Activated naive CD4-positive, alpha-beta T cell treated with anti-CD3 and anti-CD28 coated beads, Interleukin-2, amount 10 ng/mL, durations not matched to agents 5 hours and 36 hours (primary cell): ENCODE measurements around the gene PRXL2B. TPM values are rescaled to one million over a fixed set of nuclear protein-coding genes. Genes with fewer than 3 reads are reported as not detected.

ENCODE experiments used
- total RNA-seq, 2 experiments: library from RNA; stranded (reverse); gene quantifications; one replicate each; pipeline ENCODE4 v1.2.3, GENCODE V29; 2021

Gene PRXL2B, protein sequence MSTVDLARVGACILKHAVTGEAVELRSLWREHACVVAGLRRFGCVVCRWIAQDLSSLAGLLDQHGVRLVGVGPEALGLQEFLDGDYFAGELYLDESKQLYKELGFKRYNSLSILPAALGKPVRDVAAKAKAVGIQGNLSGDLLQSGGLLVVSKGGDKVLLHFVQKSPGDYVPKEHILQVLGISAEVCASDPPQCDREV
- total RNA-seq: 10 to 100 TPM; 26.0 to 34.6 TPM

DNA sequence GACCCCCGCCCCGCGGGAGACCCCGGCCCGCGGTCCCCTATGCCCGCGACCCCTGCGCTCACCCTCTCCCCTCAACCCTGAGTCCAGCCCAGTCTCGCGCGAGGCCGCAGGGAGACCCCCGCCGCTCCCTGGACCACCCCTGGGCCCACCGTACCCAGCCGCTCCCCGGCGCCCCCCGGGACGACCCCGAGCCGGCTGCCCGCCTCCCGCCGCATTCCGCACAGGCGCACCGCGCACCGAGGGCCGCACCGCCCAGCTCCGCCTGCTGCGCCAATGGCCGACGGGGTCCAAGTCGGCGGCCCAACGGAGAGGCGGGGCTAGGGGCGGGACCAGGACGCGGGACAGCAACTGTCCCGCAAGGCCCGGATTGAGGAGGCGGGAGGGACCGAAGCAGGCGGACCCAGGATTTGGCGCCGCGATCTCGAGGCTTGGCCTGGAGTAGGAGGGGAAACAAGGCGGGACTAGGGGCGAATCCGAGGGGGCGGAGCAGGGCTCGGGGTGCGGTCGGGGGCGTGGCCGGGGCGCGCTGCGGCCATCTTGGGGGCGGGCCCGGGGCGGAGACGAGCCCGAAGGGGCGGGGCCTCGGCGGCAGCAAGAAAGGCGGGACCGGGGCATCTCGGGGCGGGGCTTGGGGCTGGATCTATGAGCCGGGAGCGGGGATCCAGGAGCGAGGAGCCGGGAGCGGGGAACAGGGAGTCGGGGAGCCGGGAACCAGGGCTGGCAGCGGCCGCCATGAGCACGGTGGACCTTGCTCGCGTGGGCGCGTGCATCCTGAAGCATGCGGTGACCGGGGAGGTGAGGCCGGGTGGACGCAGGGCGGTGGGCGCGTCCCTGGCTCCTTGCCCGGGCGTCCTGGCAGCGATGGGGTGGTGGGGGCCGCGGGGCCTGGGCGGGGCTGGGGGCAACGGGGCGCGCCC lies at the start of gene PRXL2B:
PRXL2B (plus strand) TSS at position 624 of the 917 bp plus-strand sequence; CDS start at position 733, 109 bp downstream.

DNA sequence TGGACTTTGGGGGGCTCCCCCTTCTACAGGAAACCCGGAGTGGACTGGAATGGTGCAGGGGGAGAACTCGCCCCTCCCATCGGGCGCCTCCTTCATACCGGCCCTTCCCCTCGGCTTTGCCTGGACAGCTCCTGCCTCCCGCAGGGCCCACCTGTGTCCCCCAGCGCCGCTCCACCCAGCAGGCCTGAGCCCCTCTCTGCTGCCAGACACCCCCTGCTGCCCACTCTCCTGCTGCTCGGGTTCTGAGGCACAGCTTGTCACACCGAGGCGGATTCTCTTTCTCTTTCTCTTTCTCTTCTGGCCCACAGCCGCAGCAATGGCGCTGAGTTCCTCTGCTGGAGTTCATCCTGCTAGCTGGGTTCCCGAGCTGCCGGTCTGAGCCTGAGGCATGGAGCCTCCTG lies 30.3 kb upstream of the PRXL2B start, which contains the start of gene TNFRSF14:
TNFRSF14 (plus strand) TSS at position 95 of the 401 bp plus-strand sequence; CDS start at position 389, 294 bp downstream.

DNA sequence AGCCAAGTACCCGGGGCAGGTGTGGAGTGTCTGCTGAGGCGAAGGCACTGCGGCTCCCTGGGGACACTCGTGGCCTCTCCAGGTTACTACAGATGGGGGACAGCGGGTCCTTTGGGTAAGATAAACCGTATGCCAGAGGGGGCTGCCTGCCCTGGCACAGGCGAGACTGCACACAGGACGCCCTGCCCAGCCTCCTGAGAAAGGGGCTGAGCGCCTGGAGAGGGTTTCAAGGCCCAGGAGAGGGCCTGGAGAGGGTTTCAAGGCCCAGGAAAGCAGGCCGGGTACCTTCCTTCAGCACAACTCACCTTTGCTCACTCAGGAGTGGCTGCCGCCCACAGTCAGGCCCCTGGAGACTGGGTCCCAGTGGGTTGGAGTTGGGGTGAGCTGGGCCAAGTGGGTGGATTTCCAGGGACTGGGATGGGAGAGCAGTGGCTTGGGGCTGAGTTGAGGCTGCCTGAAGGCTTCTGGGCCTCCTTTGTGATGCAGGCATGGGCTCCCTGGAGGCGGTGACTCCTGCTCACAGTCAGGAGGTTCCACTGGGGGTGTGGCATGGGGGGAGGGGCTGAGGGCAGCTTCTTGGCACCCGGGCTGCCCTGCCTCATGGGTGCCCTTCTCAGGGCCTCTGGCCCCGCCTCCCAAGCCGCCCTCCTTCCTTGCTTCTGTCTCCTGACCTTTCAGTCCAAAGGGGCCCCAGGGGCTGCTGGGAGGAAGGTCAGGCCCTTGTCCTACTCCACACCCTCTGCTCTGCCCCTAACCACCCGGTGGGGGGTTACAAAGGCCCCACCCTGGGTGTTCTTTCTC lies 46.2 kb downstream of the PRXL2B start, which contains the start of gene MMEL1:
MMEL1 (minus strand) TSS at position 456 of the 801 bp plus-strand sequence. CDS start 3,532 bp downstream, outside the sequence.

Other genes with a start within 250 kb of the PRXL2B start
- gene MORN1, start 195.2 kb upstream of the PRXL2B start, total RNA-seq: 1 to 10 TPM; 7.1 to 7.3 TPM
- 100 to 1,000 TPM; 130 to 132 TPM for gene RER1, start 194.9 kb upstream of the PRXL2B start, total RNA-seq
- 10 to 100 TPM in 1 of 2 experiments, 1 to 10 TPM in 1; 9.6 to 11.9 TPM for gene PEX10, start 174.2 kb upstream of the PRXL2B start, total RNA-seq
- 10 to 100 TPM; 19.6 to 23.7 TPM for gene PLCH2, start 110.5 kb upstream of the PRXL2B start, total RNA-seq
- gene PANK4, start 60.2 kb upstream of the PRXL2B start, total RNA-seq: 10 to 100 TPM; 71.0 to 71.6 TPM
- under 1 TPM in 1 of 2 experiments, not detected in 1; 0.25 TPM for gene HES5, start 56.5 kb upstream of the PRXL2B start, total RNA-seq
- gene TNFRSF14, start 30.4 kb upstream of the PRXL2B start, total RNA-seq: 100 to 1,000 TPM; 204 to 205 TPM
- 1 to 10 TPM; 5.3 to 5.5 TPM for gene MMEL1, start 46.2 kb downstream of the PRXL2B start, total RNA-seq
- gene TTC34, start 214.9 kb downstream of the PRXL2B start, total RNA-seq: 1 to 10 TPM; 1.8 to 1.9 TPM